ENCODE measurements around the gene MAGEB2. TPM values are rescaled to one million over a fixed set of nuclear protein-coding genes. Genes with fewer than 3 reads are reported as not detected.
"Not testable (repeated sequence)": the region's sequence is repeated elsewhere in the genome, so short reads cannot be mapped to it uniquely, and the experiment has no call there.

The MAGEB2 gene
- total RNA-seq: not detected

GRCh38 chrX:30215357-30215843 is at the start of gene MAGEB2:
TSS of gene MAGEB2 (plus strand) at chrX:30215563. CDS start at chrX:30218581, 3,018 bp downstream.
- H3K27me3 Mint-ChIP-seq: no peaks in the 10 kb centered on the region
- no peaks in the 10 kb centered on the region for H3K9me3 Mint-ChIP-seq (ENCODE audit: low read depth)
- H3K4me3 Mint-ChIP-seq: no peak within 1 kb of the TSS
- CTCF ChIA-PET: no interaction called here
- intact Hi-C loops (cut with DNase I, micrococcal nuclease): no loop called here
- no peak for ATAC-seq
- H3K36me3 Mint-ChIP-seq (ENCODE audit: low read depth): no peaks in the 10 kb centered on the region
- DNase-seq: no peak
- no peak within 1 kb of the TSS for H3K27ac Mint-ChIP-seq
- POLR2A ChIA-PET: no interaction called here
- no peaks in the 10 kb centered on the region for H3K4me1 Mint-ChIP-seq

- CTCF ChIA-PET: no interaction called here
- H3K27ac Mint-ChIP-seq: no peak overlapping the region
- no peaks in the 10 kb centered on the region for H3K9me3 Mint-ChIP-seq (ENCODE audit: low read depth)
- no peak for ATAC-seq
- no peaks in the 10 kb centered on the region for H3K36me3 Mint-ChIP-seq (ENCODE audit: low read depth)
- POLR2A ChIA-PET: no interaction called here
- H3K4me1 Mint-ChIP-seq: no peaks in the 10 kb centered on the region
- intact Hi-C loops (cut with DNase I, micrococcal nuclease): no loop called here
- no peak overlapping the region for H3K4me3 Mint-ChIP-seq
- peaks cover 2% of the 10 kb centered on the region for H3K27me3 Mint-ChIP-seq
- no peak for DNase-seq
Measured at GRCh38 chrX:30170900-30171299, 44.5 kb upstream of the MAGEB2 start.

- ATAC-seq: no peak
- DNase-seq: no peak
- no peak overlapping the region for H3K4me3 Mint-ChIP-seq
- no peaks in the 10 kb centered on the region for H3K9me3 Mint-ChIP-seq (ENCODE audit: low read depth)
- intact Hi-C loops (cut with DNase I, micrococcal nuclease): no loop called here
- ChIA-PET CTCF (no interaction called here), POLR2A (no interaction called here)
- no peaks in the 10 kb centered on the region for H3K4me1 Mint-ChIP-seq
- no peaks in the 10 kb centered on the region for H3K36me3 Mint-ChIP-seq (ENCODE audit: low read depth)
- H3K27me3 Mint-ChIP-seq: peaks cover 3% of the 10 kb centered on the region
- H3K27ac Mint-ChIP-seq: no peak overlapping the region
Measured at GRCh38 chrX:30181353-30181752, 34.0 kb upstream of the MAGEB2 start.

- Mint-ChIP-seq H3K9me3 (ENCODE audit: low read depth) (no peaks in the 10 kb centered on the region), H3K27ac (no peak overlapping the region)
Measured at GRCh38 chrX:30183554-30183953, 31.8 kb upstream of the MAGEB2 start.

GRCh38 chrX:30190426-30190825 is 24.9 kb upstream of the MAGEB2 start:
- Mint-ChIP-seq H3K4me3 (no peak overlapping the region), H3K36me3 (ENCODE audit: low read depth) (no peaks in the 10 kb centered on the region), H3K27me3 (no peaks in the 10 kb centered on the region), H3K27ac (no peak overlapping the region), H3K4me1 (no peaks in the 10 kb centered on the region), H3K9me3 (ENCODE audit: low read depth) (no peaks in the 10 kb centered on the region)
- ChIA-PET POLR2A (no interaction called here), CTCF (no interaction called here)
- intact Hi-C loops (cut with DNase I, micrococcal nuclease): no loop called here
- DNase-seq (no peak), ATAC-seq (no peak)

More at GRCh38 chrX:30183554-30183953, 31.8 kb upstream of the MAGEB2 start:
- no peaks in the 10 kb centered on the region for H3K36me3 Mint-ChIP-seq (ENCODE audit: low read depth)
- POLR2A ChIA-PET: no interaction called here
- CTCF ChIA-PET: no interaction called here
- no peak for ATAC-seq
- intact Hi-C loops (cut with DNase I, micrococcal nuclease): no loop called here
- no peak overlapping the region for H3K4me3 Mint-ChIP-seq
- H3K4me1 Mint-ChIP-seq: no peaks in the 10 kb centered on the region
- peaks cover 3% of the 10 kb centered on the region for H3K27me3 Mint-ChIP-seq
- no peak for DNase-seq

GRCh38 chrX:30193910-30194309 is 21.5 kb upstream of the MAGEB2 start:
- H3K9me3 Mint-ChIP-seq (ENCODE audit: low read depth); CTCF ChIA-PET; H3K4me1 Mint-ChIP-seq; DNase-seq; H3K27ac Mint-ChIP-seq; H3K27me3 Mint-ChIP-seq; H3K36me3 Mint-ChIP-seq (ENCODE audit: low read depth); POLR2A ChIA-PET; H3K4me3 Mint-ChIP-seq; intact Hi-C loops (cut with DNase I, micrococcal nuclease); ATAC-seq: not testable (repeated sequence)

GRCh38 chrX:30196322-30196721 is 19.0 kb upstream of the MAGEB2 start:
- ChIA-PET POLR2A (no interaction called here), CTCF (no interaction called here)
- Mint-ChIP-seq H3K36me3 (ENCODE audit: low read depth) (no peaks in the 10 kb centered on the region), H3K27ac (no peak overlapping the region), H3K9me3 (ENCODE audit: low read depth) (no peaks in the 10 kb centered on the region), H3K27me3 (no peaks in the 10 kb centered on the region), H3K4me1 (no peaks in the 10 kb centered on the region), H3K4me3 (no peak overlapping the region)
- intact Hi-C loops (cut with DNase I, micrococcal nuclease): no loop called here
- ATAC-seq: no peak
- DNase-seq: no peak

- ChIA-PET CTCF (no interaction called here), POLR2A (no interaction called here)
- H3K27me3 Mint-ChIP-seq: no peaks in the 10 kb centered on the region
- no peaks in the 10 kb centered on the region for H3K36me3 Mint-ChIP-seq (ENCODE audit: low read depth)
- H3K27ac Mint-ChIP-seq: no peak overlapping the region
- no peaks in the 10 kb centered on the region for H3K9me3 Mint-ChIP-seq (ENCODE audit: low read depth)
- intact Hi-C loops (cut with DNase I, micrococcal nuclease): no loop called here
- DNase-seq (no peak), ATAC-seq (no peak)
- no peaks in the 10 kb centered on the region for H3K4me1 Mint-ChIP-seq
- H3K4me3 Mint-ChIP-seq: no peak overlapping the region
Measured at GRCh38 chrX:30212172-30212571, 3.2 kb upstream of the MAGEB2 start.

GRCh38 chrX:30217465-30217864 is 2.1 kb downstream of the MAGEB2 start:
- Mint-ChIP-seq H3K4me3 (no peak overlapping the region), H3K9me3 (ENCODE audit: low read depth) (no peaks in the 10 kb centered on the region), H3K36me3 (ENCODE audit: low read depth) (no peaks in the 10 kb centered on the region), H3K27me3 (no peaks in the 10 kb centered on the region), H3K4me1 (no peaks in the 10 kb centered on the region), H3K27ac (no peak overlapping the region)
- ATAC-seq (no peak), DNase-seq (no peak)
- intact Hi-C loops (cut with DNase I, micrococcal nuclease): no loop called here
- CTCF ChIA-PET: interaction anchor here (1.0 kb wide), 1 partner anchor 9 kb away, joined by 4 read pairs; no protein-coding TSS in a partner anchor
- POLR2A ChIA-PET: no interaction called here

GRCh38 chrX:30219372-30219771 is 4.0 kb downstream of the MAGEB2 start:
- H3K4me1 Mint-ChIP-seq: no peaks in the 10 kb centered on the region
- H3K27me3 Mint-ChIP-seq: no peaks in the 10 kb centered on the region
- ChIA-PET POLR2A (no interaction called here), CTCF (no interaction called here)
- H3K4me3 Mint-ChIP-seq: no peak overlapping the region
- DNase-seq: no peak
- H3K27ac Mint-ChIP-seq: no peak overlapping the region
- intact Hi-C loops (cut with DNase I, micrococcal nuclease): no loop called here
- no peaks in the 10 kb centered on the region for H3K36me3 Mint-ChIP-seq (ENCODE audit: low read depth)
- no peak for ATAC-seq
- no peaks in the 10 kb centered on the region for H3K9me3 Mint-ChIP-seq (ENCODE audit: low read depth)

GRCh38 chrX:30220661-30221060 is 5.3 kb downstream of the MAGEB2 start:
- Mint-ChIP-seq H3K9me3 (ENCODE audit: low read depth) (no peaks in the 10 kb centered on the region), H3K36me3 (ENCODE audit: low read depth) (no peaks in the 10 kb centered on the region), H3K4me3 (no peak overlapping the region), H3K4me1 (no peaks in the 10 kb centered on the region), H3K27ac (no peak overlapping the region), H3K27me3 (no peaks in the 10 kb centered on the region)
- intact Hi-C loops (cut with DNase I, micrococcal nuclease): no loop called here
- POLR2A ChIA-PET: no interaction called here
- CTCF ChIA-PET: no interaction called here
- ATAC-seq (no peak), DNase-seq (no peak)

GRCh38 chrX:30224536-30224935 is 9.2 kb downstream of the MAGEB2 start:
- no peak overlapping the region for H3K4me3 Mint-ChIP-seq
- no peak overlapping the region for H3K27ac Mint-ChIP-seq
- H3K36me3 Mint-ChIP-seq (ENCODE audit: low read depth): no peaks in the 10 kb centered on the region
- ChIA-PET CTCF (no interaction called here), POLR2A (no interaction called here)
- intact Hi-C loops (cut with DNase I, micrococcal nuclease): no loop called here
- DNase-seq: no peak
- no peaks in the 10 kb centered on the region for H3K4me1 Mint-ChIP-seq
- no peak for ATAC-seq
- no peaks in the 10 kb centered on the region for H3K9me3 Mint-ChIP-seq (ENCODE audit: low read depth)
- no peaks in the 10 kb centered on the region for H3K27me3 Mint-ChIP-seq

- Mint-ChIP-seq H3K4me3 (no peak overlapping the region), H3K27ac (no peak overlapping the region), H3K27me3 (no peaks in the 10 kb centered on the region), H3K9me3 (ENCODE audit: low read depth) (no peaks in the 10 kb centered on the region), H3K4me1 (no peaks in the 10 kb centered on the region), H3K36me3 (ENCODE audit: low read depth) (no peaks in the 10 kb centered on the region)
- ATAC-seq (no peak), DNase-seq (no peak)
- ChIA-PET CTCF (no interaction called here), POLR2A (no interaction called here)
- intact Hi-C loops (cut with DNase I, micrococcal nuclease): no loop called here
Measured at GRCh38 chrX:30228526-30228925, 13.2 kb downstream of the MAGEB2 start.

Data from activated CD4-positive, alpha-beta T cell treated with anti-CD3 and anti-CD28 coated beads for 36 hours (primary cell).